Activated CD8-positive, alpha-beta T cell treated with anti-CD3 and anti-CD28 coated beads for 36 hours (primary cell): Measurements from ENCODE around the gene TNFSF8. TPM values are rescaled to one million over a fixed set of nuclear protein-coding genes. Genes with fewer than 3 reads are reported as not detected.

Source experiments
- ATAC-seq: fragments of 200-7000 bp; cut with Tn5 transposase; one replicate; pipeline ENCODE4 v1.10.0; 2021; ENCODE audit warnings: mild to moderate bottlenecking, moderate library complexity
- CTCF ChIA-PET: fragments of 350-600 bp; sonication (Branson Sonifier 250); formaldehyde crosslinking; loops from one replicate; lab custom pipeline; 2021; ENCODE audit warnings: antibody characterized with exemption; lab: Charles Lee
- POLR2A ChIA-PET: fragments of 350-600 bp; sonication (Branson Sonifier 250); formaldehyde crosslinking; loops from one replicate; lab custom pipeline; 2021; ENCODE audit warnings: antibody characterized with exemption; lab: Charles Lee
- DNase-seq: peaks from one replicate; pipeline ENCODE4 v3.0.0-alpha.2; 2020
- H3K27ac Mint-ChIP-seq: one replicate; pipeline ENCODE4 v1.8.0; 2021; ENCODE audit warnings: mild to moderate bottlenecking, mixed read lengths
- H3K27me3 Mint-ChIP-seq: one replicate; pipeline ENCODE4 v1.8.0; 2021; ENCODE audit warnings: mixed read lengths
- H3K36me3 Mint-ChIP-seq: one replicate; pipeline ENCODE4 v1.8.0; 2021; ENCODE audit warnings: low read depth, mixed read lengths
- H3K4me1 Mint-ChIP-seq: one replicate; pipeline ENCODE4 v1.8.0; 2021; ENCODE audit warnings: low read depth, mixed read lengths
- H3K4me3 Mint-ChIP-seq: one replicate; pipeline ENCODE4 v1.8.0; 2021; ENCODE audit warnings: mild to moderate bottlenecking, moderate library complexity, mixed read lengths
- H3K9me3 Mint-ChIP-seq: one replicate; pipeline ENCODE4 v1.8.0; 2021; ENCODE audit warnings: mixed read lengths
- CTCF ChIP-seq: fragments of 200-600 bp; IDR thresholded peaks from one replicate; pipeline ENCODE4 v1.8.0; 2022; ENCODE audit warnings: antibody characterized with exemption, mild to moderate bottlenecking
- intact Hi-C: fragments of 100-400 bp; cut with micrococcal nuclease; formaldehyde crosslinking; loops from one replicate; pipeline ENCODE4 v1.10.0; 2022
- total RNA-seq, 2 experiments: library from RNA; stranded (reverse); gene quantifications; one replicate each; pipeline ENCODE4 v1.2.3, GENCODE V29; 2021

TNFSF8 gene
- total RNA-seq, 2 experiments from 2014 or later = 21.7 to 23.9 TPM

GRCh38 chr9:114894609-114895433, 35.6 kb downstream of the TNFSF8 start:
- Mint-ChIP-seq H3K27me3 (no peaks in the 10 kb centered on the region), H3K4me1 (peaks cover 54% of the 10 kb centered on the region)
- POLR2A ChIA-PET = interaction anchor here (0.6 to 1.4 kb wide), 7 partner anchors 13 to 207 kb away, joined by 3 to 5 read pairs (median 3); no protein-coding TSS in a partner anchor

GRCh38 chr9:114894206-114894605, 36.2 kb downstream of the TNFSF8 start:
- peaks cover 61% of the 10 kb centered on the region for H3K4me1 Mint-ChIP-seq
- no peak overlapping the region for H3K4me3 Mint-ChIP-seq
- peak overlapping the region; percentile 86 for H3K27ac Mint-ChIP-seq
- no peaks in the 10 kb centered on the region for H3K27me3 Mint-ChIP-seq
- CTCF ChIA-PET = interaction anchor here (1.1 to 3.1 kb wide), 6 partner anchors 10 to 213 kb away, joined by 3 to 11 read pairs (median 3); partner anchors contain the start of gene TEX48
- no peak for DNase-seq
- intact Hi-C loops = loop anchor here (2.0 kb wide), 1 partner anchor 203 kb away; no protein-coding TSS in a partner anchor
- peaks cover 22% of the 10 kb centered on the region for H3K36me3 Mint-ChIP-seq
- no peak for ATAC-seq
- POLR2A ChIA-PET = interaction anchor here (0.6 to 1.4 kb wide), 2 partner anchors 16 to 198 kb away, joined by 3 to 5 read pairs; no protein-coding TSS in a partner anchor
- TF ChIP-seq CTCF = no peak
- peaks cover 11% of the 10 kb centered on the region for H3K9me3 Mint-ChIP-seq

More at GRCh38 chr9:114894609-114895433, 35.6 kb downstream of the TNFSF8 start:
- peaks cover 11% of the 10 kb centered on the region for H3K9me3 Mint-ChIP-seq
- H3K27ac Mint-ChIP-seq = peak overlapping the region; percentile 86
- intact Hi-C loops = loop anchor here (2.0 kb wide), 1 partner anchor 204 kb away; no protein-coding TSS in a partner anchor
- peaks cover 22% of the 10 kb centered on the region for H3K36me3 Mint-ChIP-seq
- DNase-seq (peak; percentile 78), ATAC-seq (peak; percentile 65)
- TF ChIP-seq CTCF = no peak
- CTCF ChIA-PET = interaction anchor here (1.1 to 3.1 kb wide), 7 partner anchors 11 to 214 kb away, joined by 3 to 11 read pairs (median 3); partner anchors contain the start of gene TEX48
- no peak overlapping the region for H3K4me3 Mint-ChIP-seq

- peaks cover 11% of the 10 kb centered on the region for H3K9me3 Mint-ChIP-seq
- CTCF ChIA-PET = interaction anchor here (1.8 kb wide), 1 partner anchor 212 kb away, joined by 7 read pairs; the partner anchor contains the start of gene TEX48
- peaks cover 22% of the 10 kb centered on the region for H3K36me3 Mint-ChIP-seq
- no peak for TF ChIP-seq CTCF
- no peaks in the 10 kb centered on the region for H3K27me3 Mint-ChIP-seq
- POLR2A ChIA-PET = interaction anchor here (0.7 to 1.8 kb wide), 5 partner anchors 13 to 211 kb away, joined by 3 to 5 read pairs (median 3); no protein-coding TSS in a partner anchor
- intact Hi-C loops = loop anchor here (2.0 kb wide), 1 partner anchor 203 kb away; no protein-coding TSS in a partner anchor
- DNase-seq (peak; percentile 46), ATAC-seq (peak; percentile 25)
- no peak overlapping the region for H3K4me3 Mint-ChIP-seq
- peak overlapping the region; percentile 86 for H3K27ac Mint-ChIP-seq
- peaks cover 69% of the 10 kb centered on the region for H3K4me1 Mint-ChIP-seq
These were observed 37.0 kb downstream of the TNFSF8 start for GRCh38 chr9:114893221-114894010.

GRCh38 chr9:114889802-114890224, 40.6 kb downstream of the TNFSF8 start:
- intact Hi-C loops = no loop called here
- DNase-seq (peak; percentile 58), ATAC-seq (peak; percentile 58)
- CTCF ChIA-PET = interaction anchor here (1.0 to 2.9 kb wide), 5 partner anchors 9 to 208 kb away, joined by 3 to 15 read pairs (median 7); partner anchors contain the start of gene TEX48
- no peak for TF ChIP-seq CTCF
- Mint-ChIP-seq H3K27ac (peak overlapping the region; percentile 67), H3K36me3 (peaks cover 19% of the 10 kb centered on the region), H3K4me3 (no peak overlapping the region), H3K4me1 (peaks cover 63% of the 10 kb centered on the region), H3K9me3 (peaks cover 15% of the 10 kb centered on the region), H3K27me3 (no peaks in the 10 kb centered on the region)
- POLR2A ChIA-PET = interaction anchor here (1.1 to 1.3 kb wide), 3 partner anchors 8 to 39 kb away, joined by 3 to 4 read pairs (median 4); no protein-coding TSS in a partner anchor
